Cardiac muscle cell (in vitro differentiated cells and primary cell): ENCODE measurements around the gene ZDHHC11. TPM values are rescaled to one million over a fixed set of nuclear protein-coding genes. Genes with fewer than 3 reads are reported as not detected.
"Not testable (repeated sequence)": the region's sequence is repeated elsewhere in the genome, so short reads cannot be mapped to it uniquely, and the experiment has no call there.

ENCODE experiments used
- DNase-seq, 2 donors: peaks; one replicate each; pipeline versions ENCODE4 v3.0.0 to v3.0.0-alpha.2; 2010 to 2017; ENCODE audit warnings: low read depth in 1 of 2, low spot score in 1 of 2
- H3K27ac ChIP-seq: fragments of 200-600 bp; sonication (generic); 2 replicates; pipeline ENCODE4 v1.5.1; 2016
- H3K27me3 ChIP-seq: fragments of 200-600 bp; sonication (generic); 2 replicates; pipeline ENCODE4 v1.6.0; 2016; ENCODE audit warnings: control low read depth
- H3K36me3 ChIP-seq: fragments of 200-600 bp; sonication (generic); 2 replicates; pipeline ENCODE4 v1.5.1; 2016; ENCODE audit warnings: control low read depth
- H3K4me1 ChIP-seq: fragments of 200-600 bp; sonication (generic); 2 replicates; pipeline ENCODE4 v1.8.1; 2017; ENCODE audit warnings: low read depth, mild to moderate bottlenecking, mixed run types
- H3K4me3 ChIP-seq: fragments of 200-600 bp; sonication (generic); 2 replicates; pipeline ENCODE4 v1.5.1; 2016; ENCODE audit warnings: mild to moderate bottlenecking
- H3K9me3 ChIP-seq: fragments of 200-600 bp; sonication (generic); 2 replicates; pipeline ENCODE4 v1.5.1; 2017; ENCODE audit warnings: low read depth, mild to moderate bottlenecking, control low read depth
- CTCF ChIP-seq: IDR thresholded peaks from 2 replicates; pipeline ENCODE4 v1.5.1; 2012; ENCODE audit warnings: low read depth, mild to moderate bottlenecking, low read length
- polyA plus RNA-seq: library from polyadenylated mRNA; unstranded; fragments of >200 nt; fragmentation: Nextera tagmentation; extraction: Ambion mirVana; gene quantifications from 2 replicates; pipeline ENCODE4 v1.2.1, GENCODE V29; 2016
- total RNA-seq: library from RNA; depleted of rRNA; stranded (reverse); fragments of >200 nt; gene quantifications from 2 replicates; pipeline ENCODE4 v1.2.3, GENCODE V29; 2016

Gene ZDHHC11
- total and polyA plus RNA-seq, 2 experiments from 2014 or later, result 12.4 TPM

- H3K4me1 ChIP-seq, H3K36me3 ChIP-seq, H3K4me3 ChIP-seq, H3K27ac ChIP-seq, H3K27me3 ChIP-seq, H3K9me3 ChIP-seq, DNase-seq: not testable (repeated sequence)
These were observed 16.8 kb downstream of the ZDHHC11 start for GRCh38 chr5:834013-834412.

GRCh38 chr5:828194-828593, 22.6 kb downstream of the ZDHHC11 start:
- not testable (repeated sequence) for H3K9me3 ChIP-seq, H3K27me3 ChIP-seq, DNase-seq, H3K4me1 ChIP-seq, H3K36me3 ChIP-seq, H3K27ac ChIP-seq, H3K4me3 ChIP-seq

- H3K27me3 ChIP-seq, H3K36me3 ChIP-seq, H3K4me1 ChIP-seq, DNase-seq, H3K4me3 ChIP-seq, H3K27ac ChIP-seq, H3K9me3 ChIP-seq: not testable (repeated sequence)
These were observed 25.2 kb downstream of the ZDHHC11 start for GRCh38 chr5:825544-825943.

- no peak for TF ChIP-seq CTCF
These were observed 29.3 kb downstream of the ZDHHC11 start for GRCh38 chr5:821504-821903.

GRCh38 chr5:820245-820644, 30.5 kb downstream of the ZDHHC11 start:
- H3K27ac ChIP-seq, result no peak overlapping the region
- no peak for TF ChIP-seq CTCF

More at GRCh38 chr5:821504-821903, 29.3 kb downstream of the ZDHHC11 start:
- Histone ChIP-seq H3K27ac (no peak overlapping the region), H3K9me3 (no peaks in the 10 kb centered on the region), H3K27me3 (no peaks in the 10 kb centered on the region), H3K36me3 (no peaks in the 10 kb centered on the region), H3K4me3 (no peak overlapping the region), H3K4me1 (no peaks in the 10 kb centered on the region)
- DNase-seq, result no peak

GRCh38 chr5:819078-819477, 31.7 kb downstream of the ZDHHC11 start:
- no peaks in the 10 kb centered on the region for H3K4me1 ChIP-seq
- H3K27ac ChIP-seq, result no peak overlapping the region
- no peaks in the 10 kb centered on the region for H3K36me3 ChIP-seq
- no peak for DNase-seq
- no peaks in the 10 kb centered on the region for H3K27me3 ChIP-seq
- TF ChIP-seq CTCF, result no peak
- H3K9me3 ChIP-seq, result no peaks in the 10 kb centered on the region
- H3K4me3 ChIP-seq, result no peak overlapping the region

More at GRCh38 chr5:820245-820644, 30.5 kb downstream of the ZDHHC11 start:
- Histone ChIP-seq H3K27me3 (no peaks in the 10 kb centered on the region), H3K36me3 (no peaks in the 10 kb centered on the region), H3K9me3 (no peaks in the 10 kb centered on the region), H3K4me1 (no peaks in the 10 kb centered on the region), H3K4me3 (no peak overlapping the region)
- no peak for DNase-seq

GRCh38 chr5:816176-816575, 34.6 kb downstream of the ZDHHC11 start:
- no peaks in the 10 kb centered on the region for H3K27me3 ChIP-seq
- no peaks in the 10 kb centered on the region for H3K9me3 ChIP-seq
- H3K4me1 ChIP-seq, result no peaks in the 10 kb centered on the region
- no peaks in the 10 kb centered on the region for H3K36me3 ChIP-seq
- no peak for DNase-seq
- H3K4me3 ChIP-seq, result no peak overlapping the region
- no peak overlapping the region for H3K27ac ChIP-seq
- TF ChIP-seq CTCF, result no peak
